WTC11 (cell line): ENCODE data around the gene EPX. TPM values are rescaled to one million over a fixed set of nuclear protein-coding genes. Genes with fewer than 3 reads are reported as not detected.

Source experiments
- ATAC-seq: fragments of 200-7000 bp; cut with Tn5 transposase; 2 replicates; pipeline ENCODE4 v1.10.0; 2021; ENCODE audit warnings: mild to moderate bottlenecking, moderate library complexity
- CTCF ChIA-PET: fragments of 300-600 bp; sonication (Branson Sonifier 250); formaldehyde crosslinking; loops from one replicate; lab custom pipeline; 2021; ENCODE audit warnings: antibody characterized with exemption; lab: Charles Lee
- POLR2A ChIA-PET: fragments of 350-600 bp; sonication (Branson Sonifier 250); formaldehyde crosslinking; loops from one replicate; lab custom pipeline; 2021; ENCODE audit warnings: antibody characterized with exemption; lab: Charles Lee
- DNase-seq: peaks from one replicate; pipeline ENCODE4 v3.0.0; 2021; ENCODE audit warnings: low spot score
- H3K27ac Mint-ChIP-seq: 2 replicates; pipeline ENCODE4 v1.8.0; 2021; ENCODE audit warnings: mixed read lengths
- H3K27me3 Mint-ChIP-seq: 2 replicates; pipeline ENCODE4 v1.8.0; 2021; ENCODE audit warnings: low read depth, mild to moderate bottlenecking, moderate library complexity, mixed read lengths
- H3K36me3 Mint-ChIP-seq: 2 replicates; pipeline ENCODE4 v1.8.0; 2021; ENCODE audit warnings: mixed read lengths
- H3K4me1 Mint-ChIP-seq: 2 replicates; pipeline ENCODE4 v1.8.0; 2022; ENCODE audit warnings: mixed read lengths
- H3K4me3 Mint-ChIP-seq: 2 replicates; pipeline ENCODE4 v1.8.0; 2021; ENCODE audit warnings: mild to moderate bottlenecking, moderate library complexity, mixed read lengths
- H3K9me3 Mint-ChIP-seq: 2 replicates; pipeline ENCODE4 v1.8.0; 2021; ENCODE audit warnings: mixed read lengths
- ETV6 ChIP-seq: sonication (generic); formaldehyde crosslinking; IDR thresholded peaks from 2 replicates; pipeline ENCODE4 v1.8.1; 2022; ENCODE audit warnings: mild to moderate bottlenecking, missing genetic modification reagents
- FOXK1 ChIP-seq: sonication (generic); formaldehyde crosslinking; IDR thresholded peaks from 2 replicates; pipeline ENCODE4 v1.8.0; 2022; ENCODE audit warnings: mild to moderate bottlenecking, moderate library complexity, missing genetic modification reagents
- HMGA2 ChIP-seq: fragments of 250-450 bp; sonication (Bioruptor Pico); IDR thresholded peaks from 2 replicates; pipeline ENCODE4 v1.4.0; 2021; ENCODE audit warnings: mild to moderate bottlenecking, moderate library complexity
- NR1H2 ChIP-seq: sonication (generic); formaldehyde crosslinking; IDR thresholded peaks from 2 replicates; pipeline ENCODE4 v1.9.0; 2021; ENCODE audit warnings: mild to moderate bottlenecking, moderate library complexity, missing genetic modification reagents
- RELA ChIP-seq: sonication (generic); formaldehyde crosslinking; IDR thresholded peaks from 2 replicates; pipeline ENCODE4 v1.8.1; 2022; ENCODE audit warnings: missing genetic modification reagents, mild to moderate bottlenecking, borderline replicate concordance
- SMAD3 ChIP-seq: sonication (generic); formaldehyde crosslinking; IDR thresholded peaks from 2 replicates; pipeline ENCODE4 v1.8.0; 2022; ENCODE audit warnings: missing genetic modification reagents, mild to moderate bottlenecking, borderline replicate concordance
- SOX15 ChIP-seq: fragments of 250-450 bp; sonication (Bioruptor Pico); IDR thresholded peaks from 2 replicates; pipeline ENCODE4 v1.9.0; 2021; ENCODE audit warnings: mild to moderate bottlenecking
- ZNF138 ChIP-seq: sonication (generic); formaldehyde crosslinking; conservative IDR thresholded peaks from 2 replicates; pipeline ENCODE4 v1.8.1; 2022; ENCODE audit warnings: mild to moderate bottlenecking, moderate library complexity, missing genetic modification reagents
- ZNF263 ChIP-seq: sonication (generic); formaldehyde crosslinking; IDR thresholded peaks from 2 replicates; pipeline ENCODE4 v1.8.1; 2022; ENCODE audit warnings: low read depth, mild to moderate bottlenecking, moderate library complexity, missing genetic modification reagents
- ZNF416 ChIP-seq: fragments of 250-450 bp; sonication (Bioruptor Pico); IDR thresholded peaks from 2 replicates; pipeline ENCODE4 v1.9.0; 2021; ENCODE audit warnings: mild to moderate bottlenecking, inconsistent platforms
- ZNF423 ChIP-seq: fragments of 250-450 bp; sonication (Bioruptor Pico); IDR thresholded peaks from 2 replicates; pipeline ENCODE4 v2.1.2; 2022; ENCODE audit warnings: mild to moderate bottlenecking, moderate library complexity
- ZNF671 ChIP-seq: fragments of 250-450 bp; sonication (Bioruptor Pico); IDR thresholded peaks from 2 replicates; pipeline ENCODE4 v1.8.0; 2021; ENCODE audit warnings: mild to moderate bottlenecking
- total RNA-seq: library from RNA; stranded (reverse); gene quantifications from 3 replicates; pipeline ENCODE4 v1.2.3, GENCODE V29; 2021
- TF ChIP-seq, protein P1 (sequence below): sonication (generic); formaldehyde crosslinking; IDR thresholded peaks from 2 replicates; pipeline ENCODE4 v1.8.0; 2022; ENCODE audit warnings: mild to moderate bottlenecking, missing genetic modification reagents
- TF ChIP-seq, protein P2 (sequence below): fragments of 250-450 bp; sonication (Bioruptor Pico); conservative IDR thresholded peaks from 2 replicates; pipeline ENCODE4 v1.9.0; 2021; ENCODE audit warnings: mild to moderate bottlenecking
- TF ChIP-seq, protein P3 (sequence below): sonication (generic); formaldehyde crosslinking; conservative IDR thresholded peaks from 2 replicates; pipeline ENCODE4 v1.8.1; 2022; ENCODE audit warnings: mild to moderate bottlenecking, missing genetic modification reagents
- TF ChIP-seq, protein P4 (sequence below): fragments of 250-450 bp; sonication (Bioruptor Pico); IDR thresholded peaks from 2 replicates; pipeline ENCODE4 v2.1.2; 2022; ENCODE audit warnings: mild to moderate bottlenecking, moderate library complexity
- TF ChIP-seq, protein P5 (sequence below): fragments of 250-450 bp; sonication (Bioruptor Pico); IDR thresholded peaks from 2 replicates; pipeline ENCODE4 v1.9.0; 2021; ENCODE audit warnings: moderate library complexity, mild to moderate bottlenecking, inconsistent platforms, borderline replicate concordance
- TF ChIP-seq, protein P6 (sequence below): sonication (generic); formaldehyde crosslinking; IDR thresholded peaks from 2 replicates; pipeline ENCODE4 v1.8.0; 2022; ENCODE audit warnings: mild to moderate bottlenecking, missing genetic modification reagents

Gene EPX
- total RNA-seq, 1 experiment from 2014 or later: not detected

DNA sequence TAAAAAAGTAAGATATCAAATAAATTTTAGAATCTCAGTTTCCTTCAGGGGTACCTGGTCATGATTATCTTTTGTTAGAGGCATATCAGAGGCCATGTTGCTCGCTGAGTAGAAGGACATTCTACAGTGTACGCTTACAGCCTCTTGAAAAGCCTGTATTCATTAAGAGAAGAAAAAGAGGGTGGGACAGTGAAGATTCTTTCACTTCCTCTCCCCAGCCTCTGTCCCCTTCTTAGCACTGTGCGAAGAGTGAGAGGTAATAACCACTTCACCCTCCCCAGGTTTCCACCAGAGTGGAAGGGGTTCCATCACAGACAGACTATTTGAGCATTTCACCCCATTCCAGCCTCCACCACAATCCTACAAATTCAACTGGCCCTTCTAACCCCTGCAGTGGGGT is 41.0 kb downstream of the EPX start:
- Mint-ChIP-seq H3K36me3 (no peaks in the 10 kb centered on the region), H3K9me3 (no peaks in the 10 kb centered on the region), H3K27ac (no peak overlapping the region), H3K4me1 (peaks cover 10% of the 10 kb centered on the region), H3K4me3 (no peak overlapping the region), H3K27me3 (peaks cover 72% of the 10 kb centered on the region)
- ChIA-PET CTCF (interaction anchor here (1.1 to 1.9 kb wide), 3 partner anchors 9 to 33 kb away, joined by 3 to 12 read pairs (median 8); no protein-coding TSS in a partner anchor), POLR2A (interaction anchor here (0.6 kb wide), 1 partner anchor 244 kb away, joined by 5 read pairs; no protein-coding TSS in a partner anchor)
- DNase-seq: no peak
- no peak for TF ChIP-seq SMAD3 (CRISPR knock-in tag)
- no peak for TF ChIP-seq ZNF671 (CRISPR knock-in tag)
- TF ChIP-seq, protein P1, sequence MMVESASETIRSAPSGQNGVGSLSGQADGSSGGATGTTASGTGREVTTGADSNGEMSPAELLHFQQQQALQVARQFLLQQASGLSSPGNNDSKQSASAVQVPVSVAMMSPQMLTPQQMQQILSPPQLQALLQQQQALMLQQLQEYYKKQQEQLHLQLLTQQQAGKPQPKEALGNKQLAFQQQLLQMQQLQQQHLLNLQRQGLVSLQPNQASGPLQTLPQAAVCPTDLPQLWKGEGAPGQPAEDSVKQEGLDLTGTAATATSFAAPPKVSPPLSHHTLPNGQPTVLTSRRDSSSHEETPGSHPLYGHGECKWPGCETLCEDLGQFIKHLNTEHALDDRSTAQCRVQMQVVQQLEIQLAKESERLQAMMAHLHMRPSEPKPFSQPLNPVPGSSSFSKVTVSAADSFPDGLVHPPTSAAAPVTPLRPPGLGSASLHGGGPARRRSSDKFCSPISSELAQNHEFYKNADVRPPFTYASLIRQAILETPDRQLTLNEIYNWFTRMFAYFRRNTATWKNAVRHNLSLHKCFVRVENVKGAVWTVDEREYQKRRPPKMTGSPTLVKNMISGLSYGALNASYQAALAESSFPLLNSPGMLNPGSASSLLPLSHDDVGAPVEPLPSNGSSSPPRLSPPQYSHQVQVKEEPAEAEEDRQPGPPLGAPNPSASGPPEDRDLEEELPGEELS (CRISPR knock-in tag): no peak
- TF ChIP-seq, protein P2, sequence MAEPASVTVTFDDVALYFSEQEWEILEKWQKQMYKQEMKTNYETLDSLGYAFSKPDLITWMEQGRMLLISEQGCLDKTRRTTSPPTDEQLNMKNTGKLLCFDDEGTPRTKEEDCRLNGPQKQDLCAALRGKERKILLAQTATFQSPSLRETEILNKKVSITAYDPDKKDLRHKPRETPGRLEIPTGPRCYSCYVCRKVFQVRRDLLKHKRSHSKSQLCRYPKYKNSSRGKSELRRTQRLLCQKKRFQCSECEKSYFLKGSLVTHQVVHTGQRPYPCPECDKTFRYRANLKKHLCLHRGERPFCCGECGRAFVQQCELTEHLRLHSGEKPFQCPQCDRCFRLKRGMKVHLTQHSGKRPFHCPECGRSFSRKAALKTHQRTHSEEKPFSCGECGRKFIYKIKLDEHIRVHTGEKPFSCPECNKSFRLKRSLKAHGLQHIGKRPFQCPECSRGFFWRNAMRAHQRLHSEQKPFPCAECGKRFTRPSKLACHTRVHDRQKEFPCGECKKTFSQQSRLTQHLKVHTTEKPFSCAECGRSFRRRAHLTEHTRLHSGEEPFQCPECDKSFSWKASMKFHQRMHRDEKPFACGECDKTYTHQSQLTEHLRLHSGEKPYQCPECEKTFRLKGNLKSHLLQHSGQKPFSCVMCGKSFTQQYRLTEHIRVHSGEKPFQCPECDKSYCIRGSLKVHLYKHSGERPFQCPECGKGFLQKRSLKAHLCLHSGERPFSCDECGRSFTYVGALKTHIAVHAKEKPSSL: no peak
- TF ChIP-seq, protein P3, sequence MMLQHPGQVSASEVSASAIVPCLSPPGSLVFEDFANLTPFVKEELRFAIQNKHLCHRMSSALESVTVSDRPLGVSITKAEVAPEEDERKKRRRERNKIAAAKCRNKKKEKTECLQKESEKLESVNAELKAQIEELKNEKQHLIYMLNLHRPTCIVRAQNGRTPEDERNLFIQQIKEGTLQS (CRISPR knock-in tag): no peak
- TF ChIP-seq, protein P4, sequence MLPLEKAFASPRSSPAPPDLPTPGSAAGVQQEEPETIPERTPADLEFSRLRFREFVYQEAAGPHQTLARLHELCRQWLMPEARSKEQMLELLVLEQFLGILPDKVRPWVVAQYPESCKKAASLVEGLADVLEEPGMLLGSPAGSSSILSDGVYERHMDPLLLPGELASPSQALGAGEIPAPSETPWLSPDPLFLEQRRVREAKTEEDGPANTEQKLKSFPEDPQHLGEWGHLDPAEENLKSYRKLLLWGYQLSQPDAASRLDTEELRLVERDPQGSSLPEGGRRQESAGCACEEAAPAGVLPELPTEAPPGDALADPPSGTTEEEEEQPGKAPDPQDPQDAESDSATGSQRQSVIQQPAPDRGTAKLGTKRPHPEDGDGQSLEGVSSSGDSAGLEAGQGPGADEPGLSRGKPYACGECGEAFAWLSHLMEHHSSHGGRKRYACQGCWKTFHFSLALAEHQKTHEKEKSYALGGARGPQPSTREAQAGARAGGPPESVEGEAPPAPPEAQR: no peak
- no peak for TF ChIP-seq ZNF138 (CRISPR knock-in tag)
- no peak for TF ChIP-seq HMGA2 (CRISPR knock-in tag)
- no peak for TF ChIP-seq ETV6
- TF ChIP-seq ZNF416 (CRISPR knock-in tag): no peak
- no peak for TF ChIP-seq ZNF263 (CRISPR knock-in tag)
- TF ChIP-seq RELA (CRISPR knock-in tag): no peak
- TF ChIP-seq, protein P5, sequence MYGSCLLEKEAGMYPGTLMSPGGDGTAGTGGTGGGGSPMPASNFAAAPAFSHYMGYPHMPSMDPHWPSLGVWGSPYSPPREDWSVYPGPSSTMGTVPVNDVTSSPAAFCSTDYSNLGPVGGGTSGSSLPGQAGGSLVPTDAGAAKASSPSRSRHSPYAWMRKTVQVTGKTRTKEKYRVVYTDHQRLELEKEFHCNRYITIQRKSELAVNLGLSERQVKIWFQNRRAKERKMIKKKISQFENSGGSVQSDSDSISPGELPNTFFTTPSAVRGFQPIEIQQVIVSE (CRISPR knock-in tag): no peak
- no peak for ATAC-seq

DNA sequence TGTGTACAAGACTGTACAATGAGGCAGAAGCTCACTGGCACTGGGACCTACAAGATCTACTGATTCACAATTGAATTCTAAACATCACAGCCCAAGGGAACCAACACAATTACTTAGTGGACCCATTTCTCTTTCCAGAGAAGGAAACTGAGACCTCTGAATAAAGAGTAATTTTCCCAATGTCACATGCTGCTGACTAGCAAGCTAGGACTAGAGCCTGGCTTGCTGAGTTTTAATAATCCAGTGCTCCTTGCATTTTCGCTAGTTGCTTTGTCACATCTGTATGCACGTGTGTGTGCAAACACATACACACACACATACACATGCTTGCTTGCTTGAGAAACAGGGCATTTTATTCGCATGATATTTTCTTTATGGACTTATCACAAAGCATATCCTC is 42.0 kb downstream of the EPX start:
- no peak for ATAC-seq
- Mint-ChIP-seq H3K36me3 (no peaks in the 10 kb centered on the region), H3K9me3 (no peaks in the 10 kb centered on the region), H3K27ac (no peak overlapping the region), H3K4me1 (no peaks in the 10 kb centered on the region), H3K4me3 (no peak overlapping the region), H3K27me3 (peaks cover 75% of the 10 kb centered on the region)
- ChIA-PET POLR2A (no interaction called here), CTCF (no interaction called here)
- TF ChIP-seq SOX15 (CRISPR knock-in tag): no peak
- TF ChIP-seq ZNF423 (CRISPR knock-in tag): no peak
- TF ChIP-seq FOXK1 (CRISPR knock-in tag): no peak
- TF ChIP-seq, protein P1 (CRISPR knock-in tag): no peak
- TF ChIP-seq NR1H2 (CRISPR knock-in tag): no peak
- TF ChIP-seq, protein P6, sequence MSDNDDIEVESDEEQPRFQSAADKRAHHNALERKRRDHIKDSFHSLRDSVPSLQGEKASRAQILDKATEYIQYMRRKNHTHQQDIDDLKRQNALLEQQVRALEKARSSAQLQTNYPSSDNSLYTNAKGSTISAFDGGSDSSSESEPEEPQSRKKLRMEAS: no peak
- DNase-seq: no peak
